ENCODE results near the gene SKP1.

- TF ChIP-seq POLR2AphosphoS5 (IDR thresholded peaks at IDR 0.05; ENCODE audit: low read length) (no peak), POLR2A (IDR thresholded peaks at IDR 0.05; ENCODE audit: low read depth, low read length) (no peak), BRCA1 (IDR thresholded peaks at IDR 0.05; ENCODE audit: low read depth, low read length) (no peak), ZNF24 (IDR thresholded peaks at IDR 0.05) (no peak), ASH2L (IDR thresholded peaks at IDR 0.05; ENCODE audit: borderline replicate concordance, low read depth) (no peak), EZH2 (IDR thresholded peaks at IDR 0.05; ENCODE audit: borderline replicate concordance, control insufficient read depth, low read depth, low read length) (no peak), HDAC6 (IDR thresholded peaks at IDR 0.05; ENCODE audit: unreplicated experiment) (no peak), SMC3 (IDR thresholded peaks at IDR 0.05; ENCODE audit: borderline replicate concordance, low read length) (no peak), ZNF274 (IDR thresholded peaks at IDR 0.05; ENCODE audit: insufficient read depth, insufficient read length) (no peak), HCFC1 (IDR thresholded peaks at IDR 0.05; ENCODE audit: low read length) (no peak), CEBPZ (IDR thresholded peaks at IDR 0.05; ENCODE audit: low read depth, low read length) (no peak), CTCF (IDR thresholded peaks at IDR 0.05 in 2 of 3, conservative IDR thresholded peaks at IDR 0.05 in 1 of 3; ENCODE audit: control insufficient read depth in 2 of 3, extremely low read depth in 1 of 3, insufficient read depth in 1 of 3, low read depth in 3 of 3, low read length in 3 of 3) (no peak), WRNIP1 (IDR thresholded peaks at IDR 0.05; ENCODE audit: borderline replicate concordance, low read depth, low read length) (no peak)
Measured at GRCh38 chr5:134162592-134162991, 14.2 kb downstream of the SKP1 start.

Data from GM12878 (cell line).